SHP77 treated with DMSO at 0.1 percent for 48 hours (cell line): Measurements from ENCODE around the gene KLRD1.
"Not testable (repeated sequence)": the region's sequence is repeated elsewhere in the genome, so short reads cannot be mapped to it uniquely, and the experiment has no call there.

Source experiments
- DNase-seq: peaks from one replicate; lab custom pipeline; 2025; lab: John Stamatoyannopoulos, UW

KLRD1 gene, protein sequence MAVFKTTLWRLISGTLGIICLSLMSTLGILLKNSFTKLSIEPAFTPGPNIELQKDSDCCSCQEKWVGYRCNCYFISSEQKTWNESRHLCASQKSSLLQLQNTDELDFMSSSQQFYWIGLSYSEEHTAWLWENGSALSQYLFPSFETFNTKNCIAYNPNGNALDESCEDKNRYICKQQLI

DNA sequence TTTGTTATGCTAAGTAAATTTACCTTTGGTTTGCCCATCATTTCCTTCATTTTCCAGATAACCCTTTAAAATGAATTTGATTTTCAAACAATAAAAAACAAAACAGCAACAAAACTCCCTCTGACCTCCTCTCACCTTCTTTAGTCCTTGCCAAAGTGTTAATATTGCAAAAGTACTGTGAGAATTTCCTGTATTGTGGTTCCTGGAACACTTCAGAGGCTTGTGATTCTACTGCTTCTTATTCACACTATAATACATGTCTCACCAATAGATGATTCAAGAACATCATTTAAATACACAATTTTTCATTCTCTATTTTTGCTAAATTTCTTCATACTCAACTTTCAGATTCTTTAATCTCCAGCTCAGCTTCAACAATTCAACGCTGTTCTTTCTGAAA, at the start of gene KLRD1:
Gene KLRD1, plus strand, starts transcription at position 241 of the 400 bp plus-strand sequence. CDS start 208 bp downstream, outside the sequence.
- DNase-seq, result no peak

DNA sequence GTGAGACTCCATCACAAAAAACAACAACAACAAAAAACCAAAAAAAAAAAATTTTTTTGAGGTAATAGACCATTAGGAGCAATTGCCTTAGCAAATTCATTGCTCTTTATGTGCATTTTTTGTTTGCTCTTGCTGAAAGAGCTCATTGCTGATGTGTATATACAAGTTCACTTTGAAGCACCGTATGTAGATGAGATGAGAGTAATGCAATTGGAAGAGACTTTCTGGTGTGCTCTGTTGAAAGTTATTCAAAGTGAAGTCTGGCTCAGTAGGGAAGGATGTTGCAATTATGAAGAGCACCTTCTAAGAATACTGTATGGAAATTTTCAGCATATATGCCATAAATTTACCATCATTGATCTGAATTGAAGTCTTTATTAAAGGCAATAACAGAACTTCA, 46.7 kb upstream of the KLRD1 start:
- no peak for DNase-seq

DNA sequence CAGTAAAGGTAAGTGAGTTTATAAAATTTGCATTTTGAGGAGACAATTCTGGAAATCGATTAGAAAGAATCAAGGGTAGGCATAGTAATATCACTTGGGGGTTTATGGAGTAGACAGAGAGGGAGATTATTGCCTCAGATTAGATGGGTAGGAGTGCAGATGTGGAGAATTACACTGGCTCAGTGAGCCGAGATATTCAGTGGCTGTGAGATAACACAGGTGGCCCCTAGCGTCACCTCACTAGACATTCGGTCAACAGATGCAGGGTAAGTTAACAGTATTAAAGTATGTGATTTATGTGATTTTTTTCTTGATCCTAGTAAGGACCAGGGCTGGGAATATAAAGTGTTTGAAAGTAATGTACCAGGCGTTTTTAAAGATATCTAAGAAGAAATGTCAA, 39.6 kb upstream of the KLRD1 start:
- DNase-seq, result peak; percentile 5

DNA sequence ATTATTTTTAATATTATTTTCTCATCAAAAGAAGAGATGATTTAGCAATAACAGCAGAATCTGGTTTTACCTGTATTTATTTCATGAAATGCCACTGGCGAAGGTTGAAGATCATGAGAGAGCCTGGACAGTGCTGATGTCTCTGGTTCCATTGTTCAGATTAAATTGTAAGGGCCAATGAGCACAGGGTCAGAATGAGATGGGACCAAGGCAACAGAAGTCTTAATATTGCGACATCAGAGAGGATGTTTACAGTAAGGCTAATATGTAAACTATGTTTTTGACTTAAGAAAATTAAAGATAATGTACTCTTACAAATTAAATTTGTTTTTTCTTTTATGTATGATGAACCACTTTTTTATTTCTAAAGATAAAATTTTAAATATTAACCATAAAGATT, 35.2 kb upstream of the KLRD1 start:
- no peak for DNase-seq

DNA sequence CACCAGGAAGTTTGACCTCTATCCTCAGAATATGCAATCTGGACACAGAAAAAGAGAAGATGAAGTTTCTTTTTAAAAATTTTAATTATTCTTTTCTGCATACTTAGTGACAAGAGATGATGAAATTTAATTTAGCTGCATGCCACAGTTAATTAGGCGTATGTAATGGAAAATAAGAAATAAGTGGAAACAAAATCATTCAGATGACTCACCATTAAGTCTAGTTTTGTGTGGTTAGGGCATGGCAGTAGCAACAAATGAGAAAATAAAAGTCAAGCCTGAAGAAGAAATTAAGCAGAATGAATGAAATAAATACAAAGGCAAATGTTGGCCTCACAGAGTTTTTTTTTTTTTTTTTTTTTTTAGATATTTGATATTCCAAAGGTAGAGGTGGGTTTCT, 30.9 kb upstream of the KLRD1 start:
- no peak for DNase-seq

DNA sequence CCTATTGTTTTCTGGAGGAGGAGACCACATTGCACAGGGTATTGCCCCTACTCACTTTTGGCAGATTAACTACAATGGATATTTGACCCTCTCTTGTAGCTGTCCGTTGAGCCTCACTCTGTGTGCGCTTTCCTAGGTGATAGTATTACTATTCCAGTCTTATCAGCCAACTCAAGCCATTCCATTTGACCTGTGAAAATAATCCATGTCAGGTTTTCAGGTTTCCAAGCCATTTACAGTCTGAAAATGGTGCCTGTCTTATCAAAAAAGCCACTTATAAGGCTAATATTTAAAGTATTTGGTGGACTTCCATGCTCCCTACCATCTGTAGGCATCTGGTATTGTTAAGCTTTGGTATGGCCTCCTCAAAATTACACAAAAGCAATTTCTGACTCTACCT, 29.6 kb upstream of the KLRD1 start:
- no peak for DNase-seq

DNA sequence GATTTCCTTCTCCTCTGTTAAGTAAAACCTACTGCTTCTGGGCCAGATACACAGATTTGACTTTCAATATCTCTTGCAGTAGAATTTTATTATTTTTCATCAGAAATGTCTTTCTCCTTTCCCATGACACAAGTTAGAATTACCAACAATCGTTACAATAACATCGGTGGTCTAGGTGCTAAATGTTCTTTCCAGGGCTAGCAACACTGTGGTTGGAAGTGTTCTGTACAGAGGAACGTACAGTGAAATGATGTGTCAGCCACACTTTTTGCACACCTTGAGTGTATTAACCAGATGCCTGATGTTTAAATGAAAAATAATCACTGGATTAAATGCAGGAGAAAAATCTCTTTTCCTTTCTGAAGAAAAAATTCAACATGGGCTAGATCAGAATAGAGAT, 27.7 kb upstream of the KLRD1 start:
- DNase-seq, result no peak

DNA sequence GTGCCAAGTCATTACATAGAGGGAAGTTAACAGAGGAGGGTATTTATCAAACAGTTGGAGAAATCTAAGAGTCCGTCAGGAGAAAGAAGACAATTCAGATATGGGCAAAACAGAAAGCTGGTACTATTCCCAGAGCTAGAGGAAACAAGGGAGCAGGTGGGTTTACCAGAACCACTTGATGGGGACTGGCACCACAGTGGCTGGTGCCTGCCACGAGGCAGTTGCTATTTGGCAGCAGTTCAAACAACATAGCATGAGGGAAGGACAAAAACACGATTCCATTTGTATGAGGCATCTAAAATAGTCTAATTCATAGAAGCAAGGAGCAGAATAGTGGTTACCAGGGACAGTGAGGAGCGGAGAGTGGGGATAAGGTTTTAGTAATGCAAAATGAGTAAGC, 24.6 kb upstream of the KLRD1 start:
- no peak for DNase-seq

DNA sequence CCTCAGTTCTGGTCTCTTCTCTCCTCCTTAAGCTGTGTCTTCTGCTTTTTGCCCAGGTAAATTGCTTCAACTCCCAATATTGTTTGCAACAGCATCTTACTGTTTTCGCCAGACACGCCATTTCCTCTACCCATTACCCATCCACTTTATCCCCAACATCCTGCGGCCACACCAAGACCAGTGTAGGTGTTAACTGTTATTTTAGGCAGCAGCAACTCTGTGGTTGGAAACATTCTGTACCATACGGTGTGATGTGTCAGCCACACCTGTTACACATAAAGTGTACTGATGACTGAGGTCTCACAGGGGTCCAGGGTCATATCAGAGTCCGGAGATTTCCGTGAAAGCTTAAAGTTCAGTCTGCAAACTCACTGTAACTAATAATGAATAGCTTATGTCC, 21.8 kb upstream of the KLRD1 start:
- no peak for DNase-seq

DNA sequence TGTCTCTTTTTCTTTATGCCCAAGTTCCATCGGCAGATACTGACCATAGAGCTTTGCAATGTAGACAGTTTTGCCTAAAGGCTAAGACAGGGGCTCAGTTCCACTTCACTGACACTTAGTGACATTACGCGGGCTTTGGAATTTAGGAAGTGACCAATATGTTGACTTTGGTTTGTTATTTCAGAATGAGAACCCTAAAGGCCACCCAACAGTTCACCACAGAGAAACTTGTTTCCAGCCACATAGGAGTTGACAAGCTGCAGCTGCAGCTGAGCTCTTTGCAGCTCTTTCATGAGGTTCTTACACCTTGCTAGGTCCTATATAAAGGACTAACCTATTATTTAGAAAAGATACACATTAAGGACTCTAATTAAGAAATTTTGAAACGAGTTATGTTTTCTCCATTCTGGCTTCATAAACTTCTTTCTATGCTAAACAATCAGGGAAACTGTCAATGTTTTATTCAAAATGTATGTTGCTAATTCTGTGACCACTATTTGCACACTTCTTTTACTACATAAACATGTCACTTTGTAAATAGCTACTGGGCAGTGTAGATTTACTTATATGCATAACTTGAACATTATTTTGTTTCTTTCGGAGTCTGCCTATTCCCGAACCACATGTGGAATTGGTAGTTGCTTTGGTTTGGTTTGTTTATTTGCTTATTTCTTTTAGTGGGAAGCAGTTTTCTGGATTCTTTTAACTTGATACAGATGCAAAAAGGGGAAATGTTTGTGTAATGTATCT, 18.5 kb upstream of the KLRD1 start:
- no peak for DNase-seq

DNA sequence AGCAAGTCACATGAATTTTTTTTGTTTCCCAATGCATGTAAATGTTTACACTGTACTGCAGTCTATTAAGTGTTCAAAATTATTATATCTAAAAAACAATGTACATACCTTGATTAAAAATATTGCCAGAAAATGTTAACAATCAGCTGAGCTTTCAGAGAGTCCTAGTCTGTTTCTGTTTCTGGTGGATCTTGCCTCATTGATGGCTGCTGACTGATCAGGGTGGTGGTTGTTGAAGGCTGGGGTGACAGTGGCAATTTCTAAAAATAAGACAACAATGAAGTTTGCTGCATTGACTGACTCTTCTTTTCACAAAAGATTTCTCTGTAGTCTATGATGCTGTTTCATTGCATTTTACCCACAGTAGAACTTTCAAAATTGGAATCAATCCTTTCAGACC, 16.6 kb upstream of the KLRD1 start:
- DNase-seq, result no peak

DNA sequence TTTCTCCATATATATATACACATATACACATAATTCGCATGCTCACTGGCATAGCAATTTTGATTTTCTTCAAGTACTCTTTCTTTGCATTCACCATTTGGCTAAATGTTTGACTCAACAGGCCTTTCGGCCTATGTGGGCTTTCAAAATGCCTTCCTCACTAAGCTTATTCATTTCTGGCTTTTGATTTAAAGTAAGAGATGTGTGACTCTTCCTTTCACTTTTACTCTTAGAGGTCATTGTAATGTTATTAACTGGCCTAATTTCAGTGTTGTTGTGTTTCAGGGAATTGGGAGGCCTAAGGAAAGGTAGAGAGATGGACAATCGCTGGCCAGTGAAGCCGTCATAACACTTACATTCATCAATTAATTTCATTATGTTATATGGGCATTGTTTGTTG, 14.5 kb upstream of the KLRD1 start:
- DNase-seq, result no peak

DNA sequence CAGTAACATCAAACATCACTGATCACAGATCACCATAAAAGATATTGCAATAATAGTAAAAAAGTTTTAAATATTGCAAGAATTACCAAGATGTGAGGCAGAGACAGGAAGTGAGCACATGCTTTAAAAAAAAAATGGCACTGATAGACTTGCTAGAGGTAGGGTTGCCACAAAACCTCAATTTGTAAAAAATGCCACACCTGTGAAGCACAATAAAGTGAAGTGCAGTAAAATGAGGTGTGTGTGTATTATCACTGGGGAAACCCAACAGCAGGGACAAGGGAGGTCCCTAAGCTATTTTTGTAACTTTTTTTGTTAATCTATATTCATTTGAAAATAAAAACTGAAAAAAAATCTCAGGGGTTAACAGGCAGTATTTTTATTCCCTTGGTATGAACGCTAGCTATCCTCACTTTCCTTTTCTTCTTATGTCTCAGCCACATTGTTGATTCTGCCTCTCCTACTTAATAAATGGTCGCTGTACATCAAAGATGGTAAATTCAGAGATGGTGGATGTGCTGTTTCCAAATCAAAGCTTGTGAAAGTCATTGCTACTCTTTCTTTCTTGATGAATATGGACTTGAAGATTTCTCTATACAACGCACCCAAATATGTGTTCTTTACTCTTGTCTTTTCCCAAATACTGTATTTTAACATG, 14.0 kb upstream of the KLRD1 start:
- no peak for DNase-seq

DNA sequence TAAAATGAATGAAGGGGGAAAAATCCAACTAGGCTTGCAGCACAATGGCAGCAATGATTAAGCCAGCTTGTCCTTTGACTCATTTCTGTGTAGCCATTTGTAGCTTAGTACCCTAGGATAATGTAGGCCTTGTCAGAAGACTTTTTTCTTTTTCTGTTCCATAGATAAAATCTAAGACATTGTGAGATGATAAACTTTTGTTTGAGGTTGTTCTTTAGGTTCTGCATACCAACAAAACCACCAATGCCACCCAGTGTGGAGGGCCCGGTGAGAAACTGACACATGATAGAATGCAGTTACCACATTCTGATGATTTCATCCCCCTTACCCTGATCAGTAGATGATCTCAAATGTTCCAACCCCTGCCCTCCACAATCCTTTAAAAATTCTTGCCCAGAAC, 6.6 kb upstream of the KLRD1 start:
- no peak for DNase-seq

DNA sequence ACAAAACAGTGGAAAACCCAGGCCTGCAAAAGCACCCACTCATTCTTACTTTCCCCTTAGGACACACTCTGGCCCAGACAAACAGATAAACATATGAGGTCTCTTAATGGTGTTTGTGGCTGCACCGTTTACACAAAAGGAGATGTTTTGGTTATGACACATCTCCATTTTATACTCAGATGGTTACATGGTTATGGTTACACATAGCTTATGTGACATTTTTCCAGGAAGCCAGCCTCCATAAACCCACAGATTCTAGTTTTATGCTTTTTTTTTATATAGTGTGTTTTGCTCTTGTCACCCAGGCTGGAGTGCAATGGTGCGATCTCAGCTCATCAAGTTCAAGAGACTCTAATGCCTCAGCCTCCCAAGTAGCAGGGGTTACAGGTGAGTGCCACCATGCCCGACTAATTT, 3.5 kb upstream of the KLRD1 start:
- DNase-seq, result no peak

DNA sequence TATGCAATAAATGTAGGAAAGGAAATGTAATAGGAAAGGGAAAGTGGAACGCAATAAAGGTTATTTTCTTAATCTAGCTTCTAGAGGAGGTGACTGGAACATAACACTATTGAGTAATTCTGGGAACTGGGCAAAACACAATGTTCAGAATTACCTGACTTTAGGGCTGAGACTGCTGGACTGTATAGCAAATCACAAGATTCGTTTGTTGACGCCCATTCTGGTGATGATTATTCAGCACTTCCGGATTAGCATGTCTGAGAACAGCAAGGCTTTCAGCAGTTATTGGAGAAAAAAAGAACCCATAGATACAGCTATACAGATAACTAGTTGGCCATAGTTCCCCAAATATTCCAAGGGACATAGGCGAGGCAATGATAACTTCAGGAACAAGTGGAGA, 2.3 kb upstream of the KLRD1 start:
- no peak for DNase-seq

DNA sequence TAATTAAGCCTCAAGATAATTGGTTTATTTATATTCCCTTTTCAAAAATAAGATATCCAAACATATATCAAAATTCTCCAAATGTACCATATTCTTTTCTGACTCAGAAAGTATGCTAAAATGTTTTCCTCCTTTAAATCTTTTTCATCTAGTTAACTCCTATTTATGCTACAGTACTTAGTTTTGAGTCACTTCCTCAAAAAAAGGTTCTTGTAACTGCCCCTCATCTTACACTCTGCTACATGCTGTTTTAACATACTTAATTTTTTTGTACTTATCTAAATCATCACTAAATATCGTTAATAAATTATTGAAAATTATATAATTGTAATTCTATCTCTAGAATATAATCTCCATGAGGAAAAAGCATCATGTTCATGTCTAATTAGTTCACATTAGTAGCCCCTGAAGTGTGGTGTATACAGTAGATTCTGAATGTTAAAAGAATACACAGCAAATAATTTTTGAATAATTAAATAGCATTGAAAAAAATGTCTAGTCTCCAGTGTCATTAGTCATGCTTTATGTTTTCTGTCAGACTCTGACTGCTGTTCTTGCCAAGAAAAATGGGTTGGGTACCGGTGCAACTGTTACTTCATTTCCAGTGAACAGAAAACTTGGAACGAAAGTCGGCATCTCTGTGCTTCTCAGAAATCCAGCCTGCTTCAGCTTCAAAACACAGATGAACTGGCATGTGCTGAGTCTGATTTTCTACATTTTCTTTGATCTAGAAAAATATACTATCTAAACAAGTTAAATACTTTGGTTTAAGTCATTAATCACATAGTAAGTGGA, 3.5 kb downstream of the KLRD1 start:
- DNase-seq, result no peak

DNA sequence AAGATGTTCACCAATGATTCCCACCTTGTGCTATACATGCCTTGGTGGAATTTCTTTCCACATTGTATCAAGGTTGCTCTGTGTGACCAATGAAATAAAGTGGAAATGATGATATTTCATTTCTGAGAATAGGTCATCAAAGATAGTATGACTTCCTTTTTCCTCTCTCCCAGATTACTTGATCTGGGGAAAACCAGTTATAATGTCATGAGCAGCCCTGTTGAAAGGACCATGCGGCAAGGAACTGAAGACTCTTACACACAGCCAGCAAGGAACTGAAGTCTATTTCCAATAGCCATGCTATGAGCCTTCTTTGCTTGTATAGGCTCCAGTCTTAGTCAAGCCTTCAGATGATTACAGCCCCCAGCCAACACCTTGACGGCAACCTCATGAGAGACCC, 11.7 kb downstream of the KLRD1 start:
- DNase-seq, result no peak

DNA sequence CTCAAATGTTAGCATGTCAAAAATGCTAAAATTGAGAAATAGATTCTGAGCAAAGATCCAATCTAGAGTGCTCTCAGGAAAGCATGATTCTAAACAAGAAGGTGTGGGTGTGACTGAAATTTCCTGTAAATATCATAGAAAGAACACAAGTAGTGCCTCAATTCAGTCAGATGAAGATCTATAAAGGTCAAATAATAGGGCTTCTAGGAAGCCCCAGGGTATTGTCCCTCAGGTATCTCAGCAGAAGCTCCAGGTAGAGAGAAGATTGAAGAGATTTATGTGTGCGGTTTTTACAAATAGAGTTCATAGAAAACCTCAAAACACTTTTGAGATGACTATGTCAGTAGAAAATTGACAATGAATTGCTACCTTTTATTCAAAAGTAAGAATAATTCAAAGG, 13.0 kb downstream of the KLRD1 start:
- no peak for DNase-seq

DNA sequence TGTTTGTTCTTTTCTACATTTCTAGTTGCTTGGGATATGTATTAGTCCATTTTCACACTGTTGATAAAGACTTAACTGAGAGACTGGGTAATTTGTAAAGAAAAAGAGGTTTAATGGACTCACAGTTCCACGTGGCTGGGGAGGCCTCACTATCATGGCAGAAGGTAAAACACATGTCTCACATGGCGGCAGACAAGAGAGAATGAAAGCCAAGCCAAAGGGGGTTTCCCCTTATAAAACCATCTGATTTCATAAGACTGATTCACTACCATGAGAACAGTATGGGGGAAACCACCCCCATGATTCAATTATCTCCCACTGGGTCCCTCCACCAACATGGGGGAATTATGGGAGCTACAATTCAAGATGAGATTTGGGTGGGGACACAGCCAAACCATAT, 21.0 kb downstream of the KLRD1 start:
- DNase-seq, result not testable (repeated sequence)

DNA sequence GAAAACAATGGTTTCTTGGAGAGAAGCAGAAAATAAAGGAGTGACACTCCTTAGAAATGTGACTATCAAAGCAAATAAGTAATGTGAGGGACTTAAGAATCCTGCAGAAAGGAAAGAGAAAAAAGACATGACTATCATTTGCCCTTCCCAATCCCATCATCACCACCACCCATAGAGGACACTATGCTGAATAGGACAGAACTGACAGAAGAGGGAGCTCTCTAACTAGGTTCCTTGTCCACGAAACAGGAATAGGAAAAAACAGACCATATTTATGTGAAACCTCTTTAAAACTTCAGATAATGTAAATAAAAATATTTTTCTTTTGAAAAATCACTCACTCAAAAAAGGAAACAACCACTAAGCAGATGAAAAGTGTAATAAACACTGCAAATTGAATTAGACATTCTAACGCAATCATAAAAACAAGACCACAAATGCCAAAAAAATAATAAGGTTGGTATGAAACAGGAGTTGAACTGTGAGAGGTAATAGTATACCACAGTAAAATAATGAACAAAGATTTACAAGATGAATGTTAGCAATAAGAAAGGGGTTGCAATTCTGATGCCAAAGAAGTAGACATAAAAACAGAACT, 24.1 kb downstream of the KLRD1 start:
- peak; percentile 20 for DNase-seq

DNA sequence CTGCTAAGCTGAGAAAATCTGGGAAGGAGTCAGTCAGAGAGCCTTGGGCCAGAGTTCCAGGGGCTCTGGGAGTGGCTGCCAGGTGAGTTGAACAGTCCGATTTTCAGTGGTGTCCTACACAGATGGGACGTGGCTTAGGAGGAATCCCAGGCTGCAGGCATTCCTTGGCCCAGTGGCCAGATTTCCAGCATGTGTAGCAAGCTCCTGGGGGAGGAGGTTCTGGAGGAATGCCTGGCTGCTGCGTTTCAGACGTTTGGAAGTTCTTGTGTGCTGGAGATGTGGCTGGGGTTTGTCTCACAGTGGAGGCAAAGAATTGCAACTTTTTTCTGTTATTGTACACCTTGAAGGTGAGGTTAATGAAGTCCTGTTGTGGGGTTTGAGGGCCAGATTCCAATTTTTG, 28.5 kb downstream of the KLRD1 start:
- not testable (repeated sequence) for DNase-seq
